Raji (cell line): ENCODE measurements around the gene ARMC5.
A peak's percentile ranks its signal among the peaks of the same experiment; 100 is the strongest.

Experiments
- POLR2A ChIP-seq: IDR thresholded peaks from 2 replicates; pipeline ENCODE4 v1.6.1; 2011; ENCODE audit warnings: low read depth, low read length, control low read depth; ENCODE audit not compliant: insufficient read depth

ARMC5 gene

GRCh38 chr16:31489616-31490584 is 30.6 kb downstream of the ARMC5 start:
- no peak for TF ChIP-seq POLR2A

- no peak for TF ChIP-seq POLR2A
These were observed 32.6 kb downstream of the ARMC5 start for GRCh38 chr16:31491778-31492418.

- no peak for TF ChIP-seq POLR2A
These were observed 34.3 kb downstream of the ARMC5 start for GRCh38 chr16:31493506-31494125.

GRCh38 chr16:31496670-31497069 is 37.4 kb downstream of the ARMC5 start:
- TF ChIP-seq POLR2A = no peak

GRCh38 chr16:31498493-31498892 is 39.2 kb downstream of the ARMC5 start:
- TF ChIP-seq POLR2A = no peak

- no peak for TF ChIP-seq POLR2A
These were observed 40.6 kb downstream of the ARMC5 start for GRCh38 chr16:31499928-31500327.

- TF ChIP-seq POLR2A = no peak
These were observed 42.1 kb downstream of the ARMC5 start for GRCh38 chr16:31501226-31501965.

GRCh38 chr16:31501966-31502348 is 42.7 kb downstream of the ARMC5 start:
- TF ChIP-seq POLR2A = no peak

- TF ChIP-seq POLR2A = no peak
These were observed 43.7 kb downstream of the ARMC5 start for GRCh38 chr16:31502981-31503380.

GRCh38 chr16:31504159-31504558 is 44.9 kb downstream of the ARMC5 start:
- TF ChIP-seq POLR2A = no peak

- no peak for TF ChIP-seq POLR2A
These were observed 46.2 kb downstream of the ARMC5 start for GRCh38 chr16:31505483-31505882.

- no peak for TF ChIP-seq POLR2A
These were observed 48.3 kb downstream of the ARMC5 start for GRCh38 chr16:31507617-31507928.

GRCh38 chr16:31507929-31508705 is 48.8 kb downstream of the ARMC5 start, which contains the start of gene RUSF1:
TSS of gene RUSF1 (minus strand) at chr16:31508391. CDS start at chr16:31508373, 18 bp downstream.
- peak; percentile 84 for TF ChIP-seq POLR2A

GRCh38 chr16:31508706-31509195 is 49.5 kb downstream of the ARMC5 start:
- no peak for TF ChIP-seq POLR2A
